HUES64 (cell line): ENCODE data around the gene CASZ1.

Experiments used
- H3K27ac ChIP-seq: 2 replicates; pipeline ENCODE4 v1.7.0; 2013; ENCODE audit warnings: low read depth, low read length, inconsistent platforms
- H3K27me3 ChIP-seq: 2 replicates; pipeline ENCODE4 v1.6.1; 2013; ENCODE audit warnings: mild to moderate bottlenecking, low read length; ENCODE audit not compliant: insufficient read depth
- H3K36me3 ChIP-seq: 2 replicates; pipeline ENCODE4 v1.6.1; 2013; ENCODE audit warnings: mild to moderate bottlenecking, low read length; ENCODE audit not compliant: insufficient read depth
- H3K4me1 ChIP-seq: 2 replicates; pipeline ENCODE4 v1.6.1; 2013; ENCODE audit warnings: mild to moderate bottlenecking, low read length, moderate library complexity; ENCODE audit not compliant: insufficient read depth
- H3K4me3 ChIP-seq: 2 replicates; pipeline ENCODE4 v1.5.1; 2013; ENCODE audit warnings: mild to moderate bottlenecking, low read length, moderate library complexity
- H3K9ac ChIP-seq: 2 replicates; pipeline ENCODE4 v1.6.1; 2013; ENCODE audit warnings: mild to moderate bottlenecking, low read depth, low read length
- H3K9me3 ChIP-seq: 2 replicates; pipeline ENCODE4 v1.6.1; 2013; ENCODE audit warnings: low read depth, low read length; ENCODE audit not compliant: insufficient read depth
- WGBS: fragments of 150-250, 120-280 bp; methylation state at CpG from one replicate; pipeline ENCODE4 v1.1.7; 2013; ENCODE audit warnings: missing lambda C conversion rate; 5-methylcytosine and 5-hydroxymethylcytosine counted together

Gene CASZ1

DNA sequence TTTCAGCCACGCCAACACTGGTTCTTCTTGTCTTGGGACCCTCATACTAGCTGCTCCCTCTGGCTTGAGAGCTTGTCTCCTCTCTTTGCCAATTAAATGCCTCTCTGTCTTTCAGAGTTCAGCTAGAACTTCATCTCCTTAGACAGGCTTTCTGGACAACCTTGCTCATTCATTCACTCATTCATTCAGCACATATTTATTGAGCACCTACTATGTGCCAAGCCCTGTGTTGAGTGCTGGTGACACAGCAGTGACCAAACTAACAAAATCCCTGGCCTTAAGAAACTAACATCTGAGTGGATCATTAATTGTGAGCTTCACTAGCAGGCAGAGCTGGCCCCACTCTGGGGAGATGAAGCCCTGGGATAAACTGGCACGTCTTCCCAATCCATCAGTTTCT is 24.9 kb upstream of the CASZ1 start:
- Histone ChIP-seq H3K4me1 (no peaks in the 10 kb centered on the region; the same call in 1 of the 2 replicates), H3K27ac (no peak overlapping the region), H3K36me3 (no peaks in the 10 kb centered on the region), H3K9me3 (no peaks in the 10 kb centered on the region), H3K9ac (no peak overlapping the region), H3K27me3 (no peaks in the 10 kb centered on the region), H3K4me3 (no peak overlapping the region)
- WGBS = 99% methylated on average over 2 of the region's 2 CpGs

DNA sequence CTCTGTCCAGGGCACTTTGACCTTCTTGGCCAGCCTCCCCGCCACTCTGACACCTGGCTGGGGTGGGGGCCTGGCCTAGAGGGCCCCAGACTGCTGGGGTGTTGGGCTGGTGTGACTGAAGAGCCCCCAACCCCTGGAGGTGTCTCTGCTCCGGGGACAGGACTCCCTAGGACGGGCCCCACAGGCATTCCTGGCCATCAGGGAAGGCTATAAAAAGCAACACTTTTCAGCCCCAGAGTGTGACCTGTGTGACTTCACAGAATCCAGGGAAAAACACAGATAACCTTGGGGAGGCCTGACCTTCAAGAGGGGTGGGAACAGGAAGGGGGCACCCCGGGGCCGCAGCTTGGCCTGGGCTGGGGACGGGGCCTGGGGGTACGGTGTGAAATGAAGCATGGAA is 24.0 kb upstream of the CASZ1 start:
- 89% methylated on average over 6 of the region's 7 CpGs for WGBS
- Histone ChIP-seq H3K9ac (no peak overlapping the region), H3K27me3 (no peaks in the 10 kb centered on the region), H3K9me3 (no peaks in the 10 kb centered on the region), H3K27ac (no peak overlapping the region), H3K36me3 (no peaks in the 10 kb centered on the region), H3K4me3 (no peak overlapping the region), H3K4me1 (no peaks in the 10 kb centered on the region; the same call in none of the 2 replicates)

DNA sequence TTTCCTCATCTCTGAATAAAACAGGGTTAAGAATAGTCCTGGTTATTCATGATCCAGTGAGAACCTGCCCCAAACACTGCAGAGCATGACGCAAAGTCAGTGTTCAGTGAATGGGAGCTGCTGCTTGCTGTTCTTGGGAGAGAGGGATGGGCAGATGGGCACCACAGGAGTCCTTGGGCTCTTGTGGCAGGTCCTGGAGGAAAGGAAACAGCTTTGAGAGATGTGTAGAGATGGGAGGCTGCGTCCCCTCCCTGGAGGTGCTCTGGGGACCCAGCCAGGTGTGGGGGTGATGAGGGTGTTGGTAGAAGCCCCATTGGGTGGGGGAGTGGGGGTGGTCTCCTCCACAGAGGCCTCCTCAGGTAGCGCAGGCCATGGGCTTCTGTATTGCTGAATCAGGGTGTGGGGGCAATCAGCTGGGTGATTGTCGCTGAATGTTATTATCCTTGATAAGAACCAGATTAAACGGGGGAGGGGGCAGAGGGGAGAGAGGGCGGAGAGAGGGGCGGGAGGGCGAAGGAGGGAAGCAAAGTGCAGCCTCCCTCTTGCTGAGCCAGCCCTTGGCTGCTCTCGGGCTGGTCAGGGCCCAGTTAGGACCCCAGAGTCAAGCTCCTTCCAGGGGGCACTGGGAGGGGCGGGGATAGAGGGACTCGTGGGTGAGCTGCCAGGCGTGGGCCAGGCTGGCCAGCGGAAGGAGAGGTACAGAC is 22.9 kb upstream of the CASZ1 start:
- no peaks in the 10 kb centered on the region for H3K9me3 ChIP-seq
- H3K36me3 ChIP-seq = no peaks in the 10 kb centered on the region
- no peak overlapping the region for H3K27ac ChIP-seq
- 82% methylated on average over 13 of the region's 13 CpGs for WGBS
- H3K4me3 ChIP-seq = no peak overlapping the region
- no peak overlapping the region for H3K9ac ChIP-seq
- no peaks in the 10 kb centered on the region for H3K27me3 ChIP-seq
- H3K4me1 ChIP-seq = no peaks in the 10 kb centered on the region; the same call in 1 of the 2 replicates

DNA sequence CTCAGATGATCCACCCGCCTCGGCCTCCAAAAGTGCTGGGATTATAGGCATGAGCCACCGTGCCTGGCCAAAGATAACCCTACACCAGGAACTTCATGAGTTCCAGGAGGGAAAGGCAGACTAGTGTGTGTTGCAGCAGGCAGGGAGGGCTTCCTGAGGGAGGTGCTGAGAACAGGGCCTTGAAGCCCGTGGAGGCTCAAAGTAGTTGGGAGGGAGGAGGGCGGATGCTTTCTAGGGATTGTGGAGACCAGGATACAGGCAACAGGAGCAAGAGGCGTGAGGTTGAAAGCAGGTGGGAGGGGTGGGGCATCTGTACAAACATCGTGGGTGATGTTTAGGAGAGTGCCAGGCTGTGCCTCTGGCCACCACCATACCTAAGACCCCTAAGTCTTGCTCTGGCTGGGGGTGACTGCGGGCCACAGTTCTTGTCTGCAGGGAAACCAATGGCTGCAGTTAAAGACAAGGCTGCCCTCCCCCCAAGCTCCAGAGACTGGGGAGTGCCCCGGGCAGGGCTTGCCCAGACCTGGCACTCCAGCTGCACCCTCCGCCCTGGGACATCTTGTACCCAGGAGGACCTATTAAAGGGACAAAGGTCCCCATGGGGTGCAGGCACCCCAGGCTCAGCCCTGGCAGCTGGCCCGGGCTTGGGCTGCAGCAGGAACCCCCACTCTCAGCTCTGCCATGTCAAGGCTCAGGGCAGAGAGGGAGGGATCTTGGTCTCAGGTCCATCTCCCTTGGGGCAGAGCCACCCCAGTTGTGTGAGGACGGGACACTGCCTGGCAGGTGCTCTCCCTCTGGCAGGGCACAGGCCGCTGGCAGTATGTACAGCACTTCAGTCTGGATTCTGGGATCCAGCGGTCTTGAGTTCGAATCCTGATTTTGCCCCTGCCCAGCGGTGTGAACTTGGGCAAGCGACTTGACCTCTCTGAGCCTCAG is 22.1 kb upstream of the CASZ1 start:
- 86% methylated on average over 17 of the region's 17 CpGs for WGBS

DNA sequence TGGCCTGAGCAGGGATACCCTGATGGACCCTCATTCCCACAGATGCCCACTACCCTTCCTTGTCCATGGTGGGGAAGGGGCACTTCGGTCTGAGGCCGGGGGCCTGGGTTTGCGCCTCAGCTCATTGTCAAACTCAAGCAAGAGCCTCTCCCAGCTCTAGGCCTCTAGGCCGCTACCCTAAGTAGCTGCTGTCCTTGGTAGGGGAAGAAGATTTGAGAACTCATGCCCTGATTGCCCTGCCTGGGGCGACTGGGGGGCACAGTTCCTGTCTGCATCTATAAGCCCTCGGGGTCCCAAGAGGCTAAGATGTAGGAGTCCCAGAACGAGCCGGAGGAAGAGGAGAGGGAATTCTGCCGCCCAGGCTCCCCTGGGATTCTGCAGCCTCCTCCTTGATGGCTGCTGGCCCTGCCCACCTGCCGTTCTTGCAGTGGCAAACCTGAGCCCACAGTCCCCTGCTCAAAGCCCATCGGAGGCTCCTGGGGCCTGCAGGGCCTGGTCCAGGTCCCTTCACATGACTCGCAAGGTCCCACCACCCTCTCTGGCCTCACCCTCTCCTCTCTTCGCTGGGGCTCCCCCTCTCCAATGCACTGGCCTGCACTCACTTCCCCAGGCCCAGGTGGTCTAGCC is 20.4 kb upstream of the CASZ1 start:
- H3K4me3 ChIP-seq = no peak overlapping the region
- H3K4me1 ChIP-seq = no peaks in the 10 kb centered on the region; the same call in 1 of the 2 replicates
- H3K27ac ChIP-seq = no peak overlapping the region
- H3K36me3 ChIP-seq = no peaks in the 10 kb centered on the region
- no peaks in the 10 kb centered on the region for H3K27me3 ChIP-seq
- no peaks in the 10 kb centered on the region for H3K9me3 ChIP-seq
- WGBS = 82% methylated on average over 13 of the region's 13 CpGs
- H3K9ac ChIP-seq = no peak overlapping the region

More for the DNA sequence above, 22.1 kb upstream of the CASZ1 start:
- Histone ChIP-seq H3K4me3 (no peak overlapping the region), H3K4me1 (no peaks in the 10 kb centered on the region; the same call in 1 of the 2 replicates), H3K27me3 (no peaks in the 10 kb centered on the region), H3K9ac (no peak overlapping the region), H3K27ac (no peak overlapping the region), H3K36me3 (no peaks in the 10 kb centered on the region), H3K9me3 (no peaks in the 10 kb centered on the region)

DNA sequence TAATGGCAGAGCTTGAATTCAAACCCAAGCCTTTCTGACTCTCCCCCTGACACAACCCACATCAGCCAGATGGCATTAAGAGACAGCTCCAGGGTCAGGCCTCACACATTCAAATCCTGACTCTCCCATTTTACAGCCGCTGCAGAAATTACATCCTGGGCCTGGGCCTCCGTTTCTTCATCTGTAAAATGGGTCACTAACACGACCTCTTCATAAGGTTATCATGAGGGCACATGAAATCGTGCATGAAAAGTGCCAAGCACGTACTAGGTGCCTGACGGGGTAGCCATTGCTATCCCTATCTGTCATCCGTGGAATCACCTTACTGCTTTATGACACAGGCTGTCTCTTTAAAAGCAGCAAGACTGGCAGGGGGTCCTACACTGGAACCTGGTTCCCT is 19.8 kb upstream of the CASZ1 start:
- Histone ChIP-seq H3K9me3 (no peaks in the 10 kb centered on the region), H3K9ac (no peak overlapping the region), H3K27ac (no peak overlapping the region), H3K4me3 (no peak overlapping the region), H3K4me1 (no peaks in the 10 kb centered on the region; the same call in 1 of the 2 replicates), H3K36me3 (no peaks in the 10 kb centered on the region), H3K27me3 (no peaks in the 10 kb centered on the region)
- WGBS = 82% methylated on average over 7 of the region's 7 CpGs

DNA sequence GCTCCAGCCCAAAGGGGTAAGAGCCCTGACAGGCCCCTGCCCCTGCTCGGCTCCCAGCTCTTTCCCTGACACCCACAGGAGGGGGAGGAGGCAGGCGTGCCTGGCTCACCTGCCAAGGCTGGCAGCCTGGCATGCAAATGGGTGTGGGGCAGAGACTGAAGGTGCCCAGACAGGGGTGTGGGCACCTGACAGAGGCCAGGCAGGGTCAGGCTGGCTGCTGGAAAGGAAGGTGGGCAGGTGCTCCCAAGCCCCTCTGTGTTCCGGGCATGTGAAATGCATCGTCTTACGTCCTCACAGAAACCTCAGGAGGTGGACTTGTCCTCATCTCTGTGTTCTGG is 19.4 kb upstream of the CASZ1 start:
- 94% methylated on average over 5 of the region's 5 CpGs for WGBS
- H3K9me3 ChIP-seq = no peaks in the 10 kb centered on the region
- no peaks in the 10 kb centered on the region; the same call in 1 of the 2 replicates for H3K4me1 ChIP-seq
- H3K27ac ChIP-seq = no peak overlapping the region
- no peak overlapping the region for H3K9ac ChIP-seq
- no peaks in the 10 kb centered on the region for H3K36me3 ChIP-seq
- H3K27me3 ChIP-seq = no peaks in the 10 kb centered on the region
- no peak overlapping the region for H3K4me3 ChIP-seq

DNA sequence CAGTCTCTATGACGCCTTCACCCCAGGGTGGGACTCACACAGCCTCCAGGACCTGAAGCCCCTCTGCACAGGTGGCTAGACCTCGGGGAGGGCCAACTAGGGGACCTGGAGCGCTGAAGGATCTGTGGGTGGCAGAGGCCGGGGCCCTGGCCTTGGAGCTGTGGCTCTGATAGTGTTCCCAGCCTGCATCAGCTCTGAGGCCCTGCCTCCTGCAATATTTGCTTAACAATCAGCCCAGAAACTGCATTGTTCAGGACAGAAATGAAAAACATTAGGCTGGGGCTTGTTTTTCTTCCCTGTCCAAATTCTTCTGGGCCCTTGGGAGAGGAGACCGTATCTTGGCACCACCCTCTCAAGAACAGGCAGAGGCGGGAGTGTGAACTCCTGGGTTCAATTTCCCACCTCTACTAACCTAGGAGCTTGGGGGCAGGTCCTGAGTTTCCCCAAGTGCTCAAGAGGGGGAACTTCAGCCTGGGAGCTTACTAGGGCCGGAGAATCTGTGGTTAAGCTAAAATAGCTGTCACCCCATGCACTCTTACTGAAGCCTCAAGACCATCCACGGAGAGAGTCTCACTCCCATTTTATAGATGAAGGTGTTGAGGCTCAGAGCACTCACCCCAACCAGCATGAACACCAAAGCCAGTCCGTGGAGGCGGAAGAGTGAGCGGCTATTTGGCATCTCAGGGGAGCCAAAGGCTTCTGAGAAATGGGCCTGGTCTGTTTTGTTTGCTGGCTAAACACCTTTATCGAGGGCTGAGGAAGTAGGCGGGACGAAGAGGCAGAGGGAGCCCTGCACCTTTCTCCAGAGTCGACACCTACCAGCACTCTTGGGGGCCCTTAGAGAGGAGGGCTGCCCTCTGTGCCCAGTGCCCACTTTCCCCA is 18.8 kb upstream of the CASZ1 start:
- WGBS = 62% methylated on average over 15 of the region's 15 CpGs
- H3K36me3 ChIP-seq = no peaks in the 10 kb centered on the region
- no peaks in the 10 kb centered on the region for H3K27me3 ChIP-seq
- no peaks in the 10 kb centered on the region for H3K9me3 ChIP-seq
- peak overlapping the region; percentile 54; the same call in 1 of the 2 replicates for H3K27ac ChIP-seq
- no peaks in the 10 kb centered on the region; the same call in 1 of the 2 replicates for H3K4me1 ChIP-seq
- no peak overlapping the region for H3K4me3 ChIP-seq
- no peak overlapping the region for H3K9ac ChIP-seq

DNA sequence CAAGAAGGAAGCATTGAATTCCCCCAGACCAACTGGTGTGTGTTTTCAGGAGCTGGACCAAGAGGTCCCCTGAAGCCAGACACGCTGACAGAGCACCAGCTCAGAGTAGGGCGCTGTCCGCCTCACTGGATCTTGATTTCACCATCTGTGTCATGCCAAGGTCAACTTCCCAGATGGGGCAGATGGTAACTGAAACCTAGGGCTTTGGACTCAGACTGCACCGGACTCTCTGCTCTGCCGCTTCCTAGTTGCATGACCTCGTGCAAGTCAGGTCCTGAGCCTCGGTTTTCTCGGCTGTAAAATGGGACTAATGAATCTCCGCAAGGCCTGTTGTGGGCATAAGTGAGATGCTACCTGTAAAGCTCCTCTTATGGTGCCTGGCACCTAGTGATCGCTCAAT is 17.9 kb upstream of the CASZ1 start:
- Histone ChIP-seq H3K27me3 (no peaks in the 10 kb centered on the region), H3K36me3 (no peaks in the 10 kb centered on the region), H3K9ac (no peak overlapping the region), H3K4me3 (no peak overlapping the region), H3K9me3 (no peaks in the 10 kb centered on the region), H3K27ac (no peak overlapping the region), H3K4me1 (no peaks in the 10 kb centered on the region; the same call in 1 of the 2 replicates)
- 93% methylated on average over 10 of the region's 10 CpGs for WGBS

DNA sequence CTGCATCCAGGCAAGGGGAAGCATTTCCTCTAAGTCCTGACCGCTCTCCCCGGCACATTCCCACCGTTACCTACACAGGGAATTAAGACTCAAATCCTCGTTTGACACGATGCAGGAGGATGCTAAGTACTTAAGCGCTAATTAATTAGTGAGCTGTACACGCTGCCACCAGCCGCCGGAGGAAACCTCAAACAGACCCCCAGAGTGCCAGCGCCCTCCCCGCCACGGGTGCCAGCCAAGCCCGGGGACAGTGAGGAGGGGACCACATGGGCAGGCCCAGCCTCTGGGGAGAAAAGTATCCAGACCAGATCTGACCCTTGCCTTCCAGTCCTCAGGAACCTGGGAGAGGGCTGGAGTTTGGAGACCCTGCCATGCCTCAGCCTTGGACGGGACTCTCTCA is 17.4 kb upstream of the CASZ1 start:
- H3K9ac ChIP-seq = no peak overlapping the region
- H3K27me3 ChIP-seq = no peaks in the 10 kb centered on the region
- WGBS = 91% methylated on average over 14 of the region's 14 CpGs
- no peaks in the 10 kb centered on the region; the same call in 1 of the 2 replicates for H3K4me1 ChIP-seq
- no peak overlapping the region for H3K4me3 ChIP-seq
- H3K36me3 ChIP-seq = no peaks in the 10 kb centered on the region
- no peak overlapping the region for H3K27ac ChIP-seq
- H3K9me3 ChIP-seq = no peaks in the 10 kb centered on the region
